Vagina (tissue), 2 donors: ENCODE results near the gene RRP12. TPM values are rescaled to one million over a fixed set of nuclear protein-coding genes. Genes with fewer than 3 reads are reported as not detected.

Source experiments
- DNase-seq, 2 donors: peaks; one replicate each; pipeline ENCODE4 v3.0.0-alpha.2; 2017; ENCODE audit errors: extremely low spot score in 2 of 2
- H3K27ac ChIP-seq: fragments of 200-600 bp; sonication (generic); one replicate; pipeline ENCODE4 v1.5.1; 2019
- H3K27me3 ChIP-seq: fragments of 200-600 bp; sonication (generic); one replicate; pipeline ENCODE4 v1.5.1; 2019
- H3K36me3 ChIP-seq, 2 donors: fragments of 200-600 bp; sonication (generic); one replicate each; pipeline ENCODE4 v1.5.1; 2017 to 2019
- H3K4me1 ChIP-seq: fragments of 200-600 bp; sonication (generic); one replicate; pipeline ENCODE4 v1.5.1; 2019
- H3K4me3 ChIP-seq, 2 donors: fragments of 200-600 bp; sonication (generic); 1 replicate in 1 of 2; 2 replicates in 1 of 2; pipeline ENCODE4 v1.5.1; 2016 to 2019
- H3K9me3 ChIP-seq: fragments of 200-600 bp; sonication (generic); one replicate; pipeline ENCODE4 v1.5.1; 2019
- POLR2A ChIP-seq, 2 donors: fragments of 450-650 bp; IDR thresholded peaks; one replicate each; pipeline ENCODE4 v1.6.1; 2017; ENCODE audit warnings: antibody characterized with exemption in 2 of 2, mild to moderate bottlenecking in 2 of 2, moderate library complexity in 2 of 2
- POLR2AphosphoS5 ChIP-seq, 2 donors: sonication (generic); formaldehyde crosslinking; IDR thresholded peaks; one replicate each; pipeline ENCODE4 v1.9.0; 2017; ENCODE audit warnings: antibody characterized with exemption in 2 of 2, mild to moderate bottlenecking in 2 of 2, low read depth in 1 of 2; ENCODE audit not compliant: insufficient read depth in 1 of 2
- intact Hi-C: fragments of 100-400 bp; cut with DNase I; formaldehyde crosslinking; loops from one replicate; pipeline ENCODE4 v1.15.1; 2023
- total RNA-seq: library from RNA; depleted of rRNA; stranded (reverse); fragments of >200 nt; gene quantifications from one replicate; pipeline ENCODE4 v1.2.3, GENCODE V29; 2016
- TF ChIP-seq, protein P1 (sequence below), 3 experiments: fragments of 450-650 bp in 2 of 3; fragments of 200-600 bp in 1 of 3; sonication (generic) in 1 of 3; IDR thresholded peaks; one replicate each; pipeline ENCODE4 v1.5.1; 2017 to 2019; ENCODE audit warnings: antibody characterized with exemption in 3 of 3, mild to moderate bottlenecking in 2 of 3, moderate library complexity in 2 of 3

RRP12 gene
- total RNA-seq, 1 donor from 2014 or later = 32.7 TPM

DNA sequence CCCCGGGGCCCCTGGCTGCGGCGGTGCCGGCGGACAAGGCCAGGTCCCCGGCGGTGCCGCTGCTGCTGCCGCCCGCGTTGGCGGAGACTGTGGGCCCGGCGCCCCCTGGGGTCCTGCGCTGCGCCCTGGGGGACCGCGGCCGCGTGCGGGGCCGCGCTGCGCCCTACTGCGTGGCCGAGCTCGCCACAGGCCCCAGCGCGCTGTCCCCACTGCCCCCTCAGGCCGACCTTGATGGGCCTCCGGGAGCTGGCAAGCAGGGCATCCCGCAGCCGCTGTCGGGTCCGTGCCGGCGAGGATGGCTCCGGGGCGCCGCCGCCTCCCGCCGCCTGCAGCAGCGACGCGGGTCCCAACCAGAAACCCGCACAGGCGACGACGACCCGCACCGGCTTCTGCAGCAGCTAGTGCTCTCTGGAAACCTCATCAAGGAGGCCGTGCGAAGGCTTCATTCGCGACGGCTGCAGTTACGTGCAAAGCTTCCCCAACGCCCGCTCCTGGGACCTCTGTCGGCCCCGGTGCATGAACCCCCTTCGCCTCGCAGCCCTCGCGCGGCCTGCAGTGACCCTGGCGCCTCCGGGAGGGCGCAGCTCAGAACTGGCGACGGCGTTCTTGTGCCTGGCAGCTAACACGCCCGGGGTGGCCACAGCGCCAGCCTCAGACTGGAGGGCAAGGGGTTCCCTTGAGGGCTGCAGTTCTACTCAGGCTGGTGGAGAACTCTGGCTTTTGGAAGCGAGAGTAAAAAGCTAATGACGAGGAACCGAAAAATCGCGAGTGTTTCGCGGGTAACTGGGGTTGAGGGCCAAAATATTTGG is 81.3 kb downstream of the RRP12 start:
- H3K27me3 ChIP-seq = no peaks in the 10 kb centered on the region
- intact Hi-C loops = no loop called here
- TF ChIP-seq POLR2A (IDR thresholded peaks at IDR 0.05) = no peak
- peak in 1 of 2 donors; percentile 38 for TF ChIP-seq POLR2AphosphoS5 (IDR thresholded peaks at IDR 0.05; ENCODE audit: insufficient read depth in 1 of 2, low read depth in 1 of 2)

DNA sequence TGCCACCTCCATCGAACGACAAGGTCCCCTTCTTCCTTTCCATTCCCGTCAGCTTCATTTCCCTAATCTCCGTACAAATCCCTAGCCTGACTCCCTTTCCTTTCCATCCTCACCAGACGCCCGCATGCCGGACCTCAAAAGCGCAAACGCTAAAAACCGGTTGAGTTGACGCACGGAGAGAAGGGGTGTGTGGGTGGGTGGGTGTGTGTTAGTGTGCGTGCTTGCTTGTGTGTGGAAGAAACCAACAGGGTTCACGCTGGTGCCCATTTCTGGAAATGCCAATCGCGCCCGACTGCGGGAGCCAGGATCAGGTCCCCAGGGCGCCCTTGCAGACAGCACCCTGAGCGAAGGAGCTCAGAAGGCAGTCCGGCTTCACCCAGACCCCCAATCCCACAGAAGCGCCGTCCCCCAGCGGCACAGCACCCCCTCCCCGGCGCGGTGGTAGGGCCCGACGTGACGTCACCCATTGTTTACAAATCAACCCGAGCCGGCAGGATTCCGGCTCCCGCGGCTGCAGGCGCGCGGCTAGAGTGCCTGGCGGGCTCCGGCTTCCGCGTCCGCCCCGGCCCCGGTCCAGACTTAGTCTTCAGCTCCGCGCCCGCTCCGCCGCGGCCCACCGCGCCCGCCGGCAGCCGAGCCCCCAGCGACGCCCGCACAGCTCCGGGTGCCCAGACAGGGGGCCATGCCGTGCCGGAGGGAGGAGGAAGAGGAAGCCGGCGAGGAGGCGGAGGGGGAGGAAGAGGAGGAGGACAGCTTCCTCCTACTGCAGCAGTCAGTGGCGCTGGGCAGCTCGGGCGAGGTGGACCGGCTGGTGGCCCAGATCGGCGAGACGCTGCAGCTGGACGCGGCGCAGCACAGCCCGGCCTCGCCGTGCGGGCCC is 82.1 kb downstream of the RRP12 start, which contains the start of gene FRAT1:
Gene FRAT1, plus strand, starts transcription at position 500 of the 880 bp plus-strand sequence. Its CDS starts 183 bp downstream, at position 683.
- H3K4me3 ChIP-seq = peak within 1 kb of the TSS; percentile 63 to 93
- DNase-seq = peak in 1 of 2 donors; percentile 94
- no peaks in the 10 kb centered on the region for H3K9me3 ChIP-seq
- H3K27me3 ChIP-seq = no peaks in the 10 kb centered on the region
- intact Hi-C loops = no loop called here
- H3K36me3 ChIP-seq = no peaks in the 10 kb centered on the region
- H3K27ac ChIP-seq = peak within 1 kb of the TSS; percentile 97
- peak; percentile 47 to 84 for TF ChIP-seq POLR2AphosphoS5 (IDR thresholded peaks at IDR 0.05; ENCODE audit: insufficient read depth in 1 of 2, low read depth in 1 of 2)
- peak in 1 of 2 donors; percentile 63 for TF ChIP-seq POLR2A (IDR thresholded peaks at IDR 0.05)
- TF ChIP-seq, protein P1, sequence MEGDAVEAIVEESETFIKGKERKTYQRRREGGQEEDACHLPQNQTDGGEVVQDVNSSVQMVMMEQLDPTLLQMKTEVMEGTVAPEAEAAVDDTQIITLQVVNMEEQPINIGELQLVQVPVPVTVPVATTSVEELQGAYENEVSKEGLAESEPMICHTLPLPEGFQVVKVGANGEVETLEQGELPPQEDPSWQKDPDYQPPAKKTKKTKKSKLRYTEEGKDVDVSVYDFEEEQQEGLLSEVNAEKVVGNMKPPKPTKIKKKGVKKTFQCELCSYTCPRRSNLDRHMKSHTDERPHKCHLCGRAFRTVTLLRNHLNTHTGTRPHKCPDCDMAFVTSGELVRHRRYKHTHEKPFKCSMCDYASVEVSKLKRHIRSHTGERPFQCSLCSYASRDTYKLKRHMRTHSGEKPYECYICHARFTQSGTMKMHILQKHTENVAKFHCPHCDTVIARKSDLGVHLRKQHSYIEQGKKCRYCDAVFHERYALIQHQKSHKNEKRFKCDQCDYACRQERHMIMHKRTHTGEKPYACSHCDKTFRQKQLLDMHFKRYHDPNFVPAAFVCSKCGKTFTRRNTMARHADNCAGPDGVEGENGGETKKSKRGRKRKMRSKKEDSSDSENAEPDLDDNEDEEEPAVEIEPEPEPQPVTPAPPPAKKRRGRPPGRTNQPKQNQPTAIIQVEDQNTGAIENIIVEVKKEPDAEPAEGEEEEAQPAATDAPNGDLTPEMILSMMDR (IDR thresholded peaks at IDR 0.05) = no peak
- peaks cover 31% of the 10 kb centered on the region for H3K4me1 ChIP-seq

More for the DNA sequence above, 81.3 kb downstream of the RRP12 start:
- Histone ChIP-seq H3K4me1 (peaks cover 31% of the 10 kb centered on the region), H3K4me3 (peak overlapping the region; percentile 63 to 93), H3K36me3 (no peaks in the 10 kb centered on the region), H3K27ac (peak overlapping the region; percentile 97), H3K9me3 (no peaks in the 10 kb centered on the region)
- DNase-seq = no peak

DNA sequence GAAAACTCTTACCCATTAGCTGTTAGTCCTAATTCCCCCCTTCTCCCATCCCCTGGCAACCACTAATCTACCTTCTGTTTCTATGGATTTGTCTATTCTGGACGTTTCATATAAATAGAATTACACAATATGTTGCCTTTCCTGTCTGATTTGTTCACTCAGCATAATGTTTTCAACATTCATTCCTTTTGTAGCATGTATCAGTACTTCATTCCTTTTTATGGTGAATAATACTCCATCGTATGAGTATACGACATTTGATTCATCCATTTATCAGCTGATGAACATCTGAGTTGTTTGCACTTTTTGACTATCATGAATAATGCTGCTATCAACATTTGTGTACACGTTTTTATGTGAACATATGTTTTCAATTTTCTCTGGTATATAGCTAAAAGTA is 86.5 kb downstream of the RRP12 start:
- Histone ChIP-seq H3K9me3 (no peaks in the 10 kb centered on the region), H3K4me1 (peaks cover 9% of the 10 kb centered on the region), H3K27me3 (no peaks in the 10 kb centered on the region), H3K4me3 (no peak overlapping the region), H3K36me3 (no peaks in the 10 kb centered on the region), H3K27ac (no peak overlapping the region)
- intact Hi-C loops = no loop called here
- DNase-seq = no peak
- TF ChIP-seq POLR2AphosphoS5 (IDR thresholded peaks at IDR 0.05; ENCODE audit: insufficient read depth in 1 of 2, low read depth in 1 of 2) = peak in 1 of 2 donors; percentile 77
- TF ChIP-seq, protein P1 (IDR thresholded peaks at IDR 0.05) = no peak

DNA sequence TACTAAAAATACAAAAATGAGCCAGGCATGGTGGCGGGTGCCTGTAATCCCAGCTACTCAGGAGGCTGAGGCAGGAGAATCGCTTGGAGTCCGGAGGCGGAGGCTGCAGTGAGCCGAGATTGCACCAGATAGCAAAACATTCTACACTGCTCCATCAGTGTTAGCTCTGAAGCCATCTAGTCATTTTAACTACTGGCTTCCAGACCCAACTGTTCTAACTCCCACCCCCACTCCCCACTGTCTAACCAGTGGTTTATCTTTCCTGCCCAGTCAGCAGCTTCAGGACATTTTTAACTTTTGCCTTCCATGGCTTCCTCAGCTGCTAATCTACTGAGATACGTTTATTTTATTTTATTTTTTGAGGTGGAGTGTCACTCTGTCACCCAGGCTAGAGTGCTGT is 88.2 kb downstream of the RRP12 start:
- intact Hi-C loops = no loop called here
- DNase-seq = no peak
- H3K27me3 ChIP-seq = no peaks in the 10 kb centered on the region
- no peak overlapping the region for H3K27ac ChIP-seq
- no peak overlapping the region for H3K4me3 ChIP-seq
- H3K9me3 ChIP-seq = no peaks in the 10 kb centered on the region
- H3K36me3 ChIP-seq = no peaks in the 10 kb centered on the region
- H3K4me1 ChIP-seq = peaks cover under 1% of the 10 kb centered on the region
- no peak for TF ChIP-seq POLR2AphosphoS5 (IDR thresholded peaks at IDR 0.05; ENCODE audit: insufficient read depth in 1 of 2, low read depth in 1 of 2)
- TF ChIP-seq, protein P1 (IDR thresholded peaks at IDR 0.05) = no peak
- TF ChIP-seq POLR2A (IDR thresholded peaks at IDR 0.05) = no peak

DNA sequence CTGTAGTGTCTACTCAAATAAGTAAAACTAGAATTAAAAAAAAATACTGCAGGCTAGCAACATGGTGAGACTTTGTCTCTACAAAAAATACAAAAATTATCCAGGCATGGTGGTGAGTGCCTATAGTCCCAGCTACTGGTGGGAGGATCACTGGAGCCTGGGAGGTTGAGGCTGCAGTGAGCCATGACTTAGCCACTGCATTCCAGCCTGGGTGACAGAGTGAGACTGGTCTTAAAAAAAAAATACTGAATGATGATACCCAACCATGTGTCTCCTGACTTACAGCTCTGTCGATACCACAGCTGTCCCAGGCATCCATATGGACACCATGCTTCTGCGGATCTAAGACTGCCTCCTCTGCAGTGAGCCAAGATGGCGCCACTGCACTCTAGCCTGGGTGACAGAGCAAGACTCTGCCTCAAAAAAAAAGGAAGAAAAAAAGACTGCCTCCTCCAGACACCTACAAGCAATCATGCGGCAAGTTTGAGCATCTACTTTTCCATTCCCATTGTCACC is 90.0 kb downstream of the RRP12 start:
- no peak for TF ChIP-seq POLR2A (IDR thresholded peaks at IDR 0.05)
- no peak for TF ChIP-seq POLR2AphosphoS5 (IDR thresholded peaks at IDR 0.05; ENCODE audit: insufficient read depth in 1 of 2, low read depth in 1 of 2)
- TF ChIP-seq, protein P1 (IDR thresholded peaks at IDR 0.05) = no peak
- H3K36me3 ChIP-seq = no peaks in the 10 kb centered on the region
- no peaks in the 10 kb centered on the region for H3K9me3 ChIP-seq
- no peak overlapping the region for H3K27ac ChIP-seq
- no peaks in the 10 kb centered on the region for H3K27me3 ChIP-seq
- H3K4me3 ChIP-seq = no peak overlapping the region
- no peaks in the 10 kb centered on the region for H3K4me1 ChIP-seq
- intact Hi-C loops = no loop called here
- DNase-seq = no peak
